ENCODE results near the gene AREL1. TPM values are rescaled to one million over a fixed set of nuclear protein-coding genes. Genes with fewer than 3 reads are reported as not detected.

Gene AREL1
- total and polyA plus RNA-seq, 2 of the 8 experiments (the other 6 are each of a cell fraction or from before 2014, with no cell fraction given) = 31.4 to 49.1 TPM

- TF ChIP-seq CTCF (IDR thresholded peaks at IDR 0.05; ENCODE audit: control extremely low read depth in 1 of 3, insufficient read depth in 1 of 3, low read depth in 1 of 3, low read length in 3 of 3) = no peak
- no peak for TF ChIP-seq NRF1 (IDR thresholded peaks at IDR 0.05; ENCODE audit: low read depth, low read length)
Measured at GRCh38 chr14:74652541-74652940, 60.3 kb downstream of the AREL1 start (continued).
